Measurements from ENCODE around the gene PLBD1.

The PLBD1 gene

DNA sequence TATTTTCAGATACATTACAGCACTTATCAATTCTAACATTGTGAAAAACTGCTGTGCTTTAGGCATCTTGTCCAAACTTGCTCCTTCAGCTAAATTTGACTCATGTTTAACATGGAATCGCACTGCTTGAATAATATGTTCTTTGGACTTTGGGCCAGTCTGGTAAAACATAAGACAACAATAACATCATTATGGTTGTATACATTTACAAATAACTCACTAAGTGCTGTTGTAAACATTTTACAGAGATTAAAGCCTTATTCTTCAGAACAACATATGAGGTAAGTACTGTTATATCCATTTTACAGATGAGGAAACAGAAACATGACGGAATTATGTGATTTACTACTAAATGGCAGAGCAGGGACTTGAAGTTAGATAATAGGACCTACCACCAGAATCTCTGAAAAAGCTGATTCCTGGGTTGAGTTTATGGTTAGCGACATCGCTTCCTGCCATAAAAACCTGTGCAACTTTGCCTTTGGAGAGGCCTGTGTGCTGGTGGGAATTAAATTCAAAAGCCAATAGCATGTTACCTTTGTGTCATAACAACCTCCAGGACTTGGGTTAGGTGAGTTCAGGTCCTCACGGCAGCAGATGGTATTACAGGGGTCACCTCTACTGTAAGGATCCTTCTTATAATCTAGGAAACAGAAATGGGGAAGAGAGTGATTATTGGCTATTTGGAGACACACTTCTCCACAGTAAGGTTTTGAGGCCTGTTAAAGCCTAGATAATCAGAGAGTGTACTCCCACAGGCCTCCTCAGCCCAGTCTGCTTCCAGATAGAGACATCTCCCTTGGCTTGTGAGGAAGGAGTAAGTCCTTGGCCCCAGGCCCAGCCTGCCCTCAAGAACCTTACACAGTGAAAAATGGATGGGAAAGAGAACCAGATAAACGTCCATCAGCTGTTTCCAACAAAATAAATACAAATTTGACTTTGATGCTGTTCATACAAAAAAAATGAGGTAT lies 61.8 kb downstream of the PLBD1 start:
- no peak for DNase-seq

DNA sequence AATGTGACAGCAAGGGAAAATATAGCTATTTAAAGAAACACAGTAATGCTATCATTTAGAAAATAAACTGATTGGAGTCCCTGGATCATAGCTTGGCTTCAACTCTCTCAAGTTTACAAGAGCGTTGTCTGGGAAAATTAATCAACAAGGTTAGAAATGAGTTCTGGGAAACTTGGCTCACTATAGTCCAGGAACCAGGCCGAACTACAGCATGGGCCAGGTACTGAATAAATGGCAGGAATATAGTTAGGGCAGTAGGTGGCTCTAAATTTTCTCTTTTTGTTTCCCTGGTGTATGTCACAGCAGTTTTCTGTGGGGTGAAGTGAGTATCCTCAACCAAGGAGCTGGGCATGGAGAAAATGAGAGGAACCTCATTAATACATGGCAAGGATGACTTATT lies 72.4 kb downstream of the PLBD1 start:
- DNase-seq: no peak

- DNase-seq: no peak
Measured at GRCh38 chr12:14482886-14483285, 84.8 kb downstream of the PLBD1 start.

DNA sequence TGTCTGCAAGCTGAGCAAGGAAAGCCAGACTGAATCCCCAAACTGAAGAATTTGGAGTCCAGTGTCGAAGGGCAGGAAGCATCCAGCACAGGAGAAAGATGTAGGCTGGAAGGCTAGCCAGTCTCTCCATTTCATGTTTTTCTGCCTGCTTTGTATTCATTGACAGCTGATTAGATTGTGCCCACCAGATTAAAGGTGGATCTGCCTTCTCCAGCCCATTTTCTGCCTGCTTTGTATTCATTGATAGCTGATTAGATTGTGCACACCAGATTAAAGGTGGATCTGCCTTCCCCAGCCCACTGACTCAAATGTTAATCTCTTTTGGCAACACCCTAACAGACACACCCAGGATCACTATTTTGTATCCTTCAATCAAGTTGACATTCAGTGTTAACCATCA lies 85.3 kb downstream of the PLBD1 start:
- no peak for DNase-seq

- no peak for DNase-seq
Measured at GRCh38 chr12:14481201-14481600, 86.5 kb downstream of the PLBD1 start.

- no peak for DNase-seq
Measured at GRCh38 chr12:14479004-14479403, 88.7 kb downstream of the PLBD1 start.

DNA sequence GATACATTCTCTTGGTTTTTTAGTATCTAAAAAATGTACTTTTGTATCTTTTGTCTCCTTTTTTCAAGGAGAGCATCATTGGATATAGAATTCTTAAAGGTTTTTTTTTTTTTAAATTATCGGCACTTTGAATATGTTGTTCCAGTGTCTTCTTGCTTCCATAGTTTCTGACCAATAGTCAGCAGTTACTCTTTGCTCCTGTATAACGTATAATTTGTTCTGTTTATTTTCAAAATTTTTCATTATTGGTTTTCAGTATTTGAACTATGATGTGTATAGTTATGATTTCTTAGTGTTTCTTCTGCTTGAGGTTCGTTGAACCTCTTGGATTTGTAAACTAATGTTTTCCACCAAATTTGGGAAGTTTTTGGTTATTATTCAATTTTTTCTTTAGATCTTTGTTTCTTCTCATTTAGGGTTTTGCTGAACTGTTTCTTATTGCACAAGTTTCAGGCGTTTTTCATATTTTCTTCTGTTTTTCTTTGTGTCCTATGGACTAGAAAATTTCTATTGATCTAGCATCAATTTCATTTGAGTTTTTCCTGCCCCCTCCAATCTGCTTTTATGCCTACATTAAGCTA lies 93.9 kb downstream of the PLBD1 start:
- DNase-seq: no peak

- DNase-seq: no peak
Measured at GRCh38 chr12:14471497-14471896, 96.2 kb downstream of the PLBD1 start.

GRCh38 chr12:14460212-14460841 lies 107.4 kb downstream of the PLBD1 start:
- no peak for DNase-seq

- no peak for DNase-seq
Measured at GRCh38 chr12:14454098-14454907, 113.4 kb downstream of the PLBD1 start.
